AG04450 (cell line): ENCODE results near the gene LSP1. TPM values are rescaled to one million over a fixed set of nuclear protein-coding genes. Genes with fewer than 3 reads are reported as not detected.

Experiments used
- CTCF ChIA-PET: fragments of 300-600, 350-600 bp; formaldehyde crosslinking; extraction: SDS; loops from one replicate; lab custom pipeline; 2022; ENCODE audit warnings: antibody characterized with exemption, inconsistent platforms; lab: Charles Lee
- POLR2A ChIA-PET: fragments of 350-600 bp; formaldehyde crosslinking; extraction: SDS; loops from one replicate; lab custom pipeline; 2021; ENCODE audit warnings: antibody characterized with exemption, inconsistent platforms; lab: Yijun Ruan, JAX
- DNase-seq: peaks from one replicate; pipeline ENCODE4 v3.0.0-alpha.2; 2011; ENCODE audit warnings: low read depth, low spot score
- H3K27ac ChIP-seq: one replicate; pipeline ENCODE4 v1.5.1; 2012; ENCODE audit warnings: low read depth, low read length, control low read depth
- H3K27me3 ChIP-seq: one replicate; pipeline ENCODE4 v1.6.0; 2012; ENCODE audit warnings: low read length; ENCODE audit not compliant: control insufficient read depth, insufficient read depth
- H3K4me3 ChIP-seq: 2 replicates; pipeline ENCODE4 v1.5.1; 2011; ENCODE audit warnings: mild to moderate bottlenecking, low read depth, low read length, control low read depth
- H3K9me3 ChIP-seq: 2 replicates; pipeline ENCODE4 v1.5.1; 2012; ENCODE audit warnings: low read length; ENCODE audit not compliant: control insufficient read depth, insufficient read depth
- polyA plus RNA-seq: library from polyadenylated mRNA; depleted of rRNA; stranded (reverse); fragments of >200 nt; gene quantifications from 2 replicates; pipeline ENCODE4 v1.2.3, GENCODE V29; 2011
- TF ChIP-seq, protein P1 (sequence below): IDR thresholded peaks from 2 replicates; pipeline ENCODE4 v1.5.1; 2011; ENCODE audit warnings: low read depth, low read length, control low read depth, inconsistent platforms

Gene LSP1
- polyA plus RNA-seq, 1 experiment, result not detected

DNA sequence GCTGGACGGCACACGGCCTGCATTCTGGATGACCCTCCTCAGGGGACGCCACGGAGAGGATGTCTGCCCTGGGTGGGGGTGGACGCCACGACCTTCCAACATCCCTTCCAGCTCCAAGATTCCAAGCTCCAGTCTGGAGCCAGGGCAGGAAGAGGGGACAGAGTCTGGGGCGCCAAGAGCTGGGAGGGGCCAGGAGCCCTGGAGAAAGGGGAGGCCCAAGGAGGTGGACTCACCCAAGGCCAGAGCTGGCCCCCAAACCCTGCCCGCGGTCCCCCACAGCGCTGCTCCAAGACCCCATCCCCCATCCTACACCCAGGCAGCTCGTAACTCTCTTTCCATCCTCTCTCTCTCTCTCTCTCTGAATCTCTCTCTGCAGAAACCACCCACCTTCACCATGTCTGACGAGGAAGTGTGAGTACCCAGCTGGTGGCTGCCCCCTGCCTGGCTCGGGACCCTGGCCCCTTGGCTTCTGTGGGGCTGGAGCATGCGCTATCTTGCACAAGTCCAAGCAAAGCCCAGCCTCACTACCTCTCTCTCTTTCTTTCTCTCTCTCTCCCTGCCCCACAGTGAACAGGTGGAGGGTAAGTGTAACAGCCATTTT lies 69.7 kb downstream of the LSP1 start:
- TF ChIP-seq, protein P1, sequence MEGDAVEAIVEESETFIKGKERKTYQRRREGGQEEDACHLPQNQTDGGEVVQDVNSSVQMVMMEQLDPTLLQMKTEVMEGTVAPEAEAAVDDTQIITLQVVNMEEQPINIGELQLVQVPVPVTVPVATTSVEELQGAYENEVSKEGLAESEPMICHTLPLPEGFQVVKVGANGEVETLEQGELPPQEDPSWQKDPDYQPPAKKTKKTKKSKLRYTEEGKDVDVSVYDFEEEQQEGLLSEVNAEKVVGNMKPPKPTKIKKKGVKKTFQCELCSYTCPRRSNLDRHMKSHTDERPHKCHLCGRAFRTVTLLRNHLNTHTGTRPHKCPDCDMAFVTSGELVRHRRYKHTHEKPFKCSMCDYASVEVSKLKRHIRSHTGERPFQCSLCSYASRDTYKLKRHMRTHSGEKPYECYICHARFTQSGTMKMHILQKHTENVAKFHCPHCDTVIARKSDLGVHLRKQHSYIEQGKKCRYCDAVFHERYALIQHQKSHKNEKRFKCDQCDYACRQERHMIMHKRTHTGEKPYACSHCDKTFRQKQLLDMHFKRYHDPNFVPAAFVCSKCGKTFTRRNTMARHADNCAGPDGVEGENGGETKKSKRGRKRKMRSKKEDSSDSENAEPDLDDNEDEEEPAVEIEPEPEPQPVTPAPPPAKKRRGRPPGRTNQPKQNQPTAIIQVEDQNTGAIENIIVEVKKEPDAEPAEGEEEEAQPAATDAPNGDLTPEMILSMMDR, result no peak
- peaks cover 21% of the 10 kb centered on the region for H3K27me3 ChIP-seq
- H3K4me3 ChIP-seq, result no peak overlapping the region
- H3K9me3 ChIP-seq, result no peaks in the 10 kb centered on the region; the same call in 1 of the 2 replicates
- ChIA-PET POLR2A (no interaction called here), CTCF (interaction anchor here (1.8 kb wide), 1 partner anchor 40 kb away, joined by 8 read pairs; no protein-coding TSS in a partner anchor)
- DNase-seq, result no peak
- no peak overlapping the region for H3K27ac ChIP-seq

DNA sequence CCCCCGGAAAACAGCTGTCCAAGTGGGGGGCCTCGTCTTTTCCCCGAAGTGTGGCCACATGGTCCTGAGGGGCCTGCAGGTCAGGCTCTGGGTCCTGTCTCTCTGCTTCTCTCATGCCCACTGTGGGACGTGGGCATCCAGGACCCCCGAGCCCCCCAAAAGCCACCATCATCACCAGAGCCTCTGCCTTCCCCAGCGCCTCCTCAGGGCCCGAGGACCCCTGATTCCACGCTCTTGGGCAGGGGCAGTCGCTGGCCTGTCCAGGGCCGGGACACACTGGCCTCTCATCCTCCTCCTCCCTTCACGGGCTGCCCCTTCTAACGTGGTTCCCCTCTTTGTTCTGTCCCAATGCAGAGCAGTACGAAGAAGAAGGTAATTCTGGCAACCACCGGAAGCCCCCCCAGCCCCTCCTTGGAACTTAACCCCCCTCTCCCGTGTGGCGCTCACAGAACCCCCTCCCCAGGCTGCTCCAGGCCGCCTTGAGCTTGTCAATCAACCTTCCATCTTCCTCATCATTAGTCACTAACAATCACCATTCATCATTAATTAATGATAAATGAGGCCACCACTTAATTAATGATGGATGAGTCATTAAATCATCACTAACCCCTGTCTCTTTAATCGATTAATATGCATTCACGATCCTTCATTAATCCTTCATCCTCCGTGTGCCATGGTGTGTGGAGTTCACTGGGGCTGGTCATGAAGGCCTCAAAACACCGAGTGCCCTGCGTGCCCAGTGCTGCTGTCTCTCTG lies 70.5 kb downstream of the LSP1 start:
- Histone ChIP-seq H3K4me3 (no peak overlapping the region), H3K27me3 (peaks cover 16% of the 10 kb centered on the region), H3K27ac (no peak overlapping the region), H3K9me3 (no peaks in the 10 kb centered on the region; the same call in 1 of the 2 replicates)
- ChIA-PET POLR2A (no interaction called here), CTCF (no interaction called here)
- no peak for DNase-seq
- TF ChIP-seq, protein P1, result no peak

- Histone ChIP-seq H3K27me3 (peaks cover 16% of the 10 kb centered on the region), H3K9me3 (no peaks in the 10 kb centered on the region; the same call in 1 of the 2 replicates), H3K27ac (no peak overlapping the region), H3K4me3 (no peak overlapping the region)
- ChIA-PET POLR2A (no interaction called here), CTCF (no interaction called here)
- TF ChIP-seq, protein P1, result no peak
- no peak for DNase-seq
Observed at GRCh38 chr11:1924181-1924580, 71.3 kb downstream of the LSP1 start.

GRCh38 chr11:1924646-1925372 lies 71.9 kb downstream of the LSP1 start:
- CTCF ChIA-PET, result no interaction called here
- no peak for DNase-seq

More at GRCh38 chr11:1924646-1925372, 71.9 kb downstream of the LSP1 start:
- Histone ChIP-seq H3K27me3 (peaks cover 16% of the 10 kb centered on the region), H3K27ac (no peak overlapping the region), H3K4me3 (no peak overlapping the region), H3K9me3 (no peaks in the 10 kb centered on the region; the same call in 1 of the 2 replicates)
- POLR2A ChIA-PET, result no interaction called here
- TF ChIP-seq, protein P1, result no peak
